Chondrocyte (in vitro differentiated cells): ENCODE results near the gene TFDP3. TPM values are rescaled to one million over a fixed set of nuclear protein-coding genes. Genes with fewer than 3 reads are reported as not detected.

Experiments used
- DNase-seq: peaks from one replicate; pipeline ENCODE4 v3.0.0; 2021; ENCODE audit warnings: mixed read lengths, low spot score
- H3K27ac Mint-ChIP-seq: one replicate; pipeline ENCODE4 v1.8.0; 2021; ENCODE audit warnings: mild to moderate bottlenecking, moderate library complexity, mixed read lengths; ENCODE audit not compliant: unreplicated experiment
- H3K27me3 Mint-ChIP-seq: 2 replicates; pipeline ENCODE4 v1.8.0; 2021; ENCODE audit warnings: low read depth, mixed read lengths
- H3K36me3 Mint-ChIP-seq: 2 replicates; pipeline ENCODE4 v1.8.0; 2021; ENCODE audit warnings: low read depth, mixed read lengths
- H3K4me1 Mint-ChIP-seq: 2 replicates; pipeline ENCODE4 v1.8.0; 2021; ENCODE audit warnings: low read depth, mild to moderate bottlenecking, mixed read lengths
- H3K4me3 Mint-ChIP-seq: one replicate; pipeline ENCODE4 v1.8.0; 2021; ENCODE audit warnings: mild to moderate bottlenecking, moderate library complexity, mixed read lengths; ENCODE audit not compliant: unreplicated experiment
- H3K9me3 Mint-ChIP-seq: 2 replicates; pipeline ENCODE4 v1.8.0; 2021; ENCODE audit warnings: low read depth, mixed read lengths
- total RNA-seq: library from RNA; stranded (reverse); gene quantifications from 3 replicates; pipeline ENCODE4 v1.2.1, GENCODE V29; 2021
- TF ChIP-seq, protein P1 (sequence below): fragments of 200-600 bp; sonication (generic); IDR thresholded peaks from 2 replicates; pipeline ENCODE4 v1.5.0; 2021; ENCODE audit warnings: antibody characterized with exemption, mild to moderate bottlenecking, moderate library complexity

The TFDP3 gene
- total RNA-seq, 1 donor from 2014 or later = not detected

DNA sequence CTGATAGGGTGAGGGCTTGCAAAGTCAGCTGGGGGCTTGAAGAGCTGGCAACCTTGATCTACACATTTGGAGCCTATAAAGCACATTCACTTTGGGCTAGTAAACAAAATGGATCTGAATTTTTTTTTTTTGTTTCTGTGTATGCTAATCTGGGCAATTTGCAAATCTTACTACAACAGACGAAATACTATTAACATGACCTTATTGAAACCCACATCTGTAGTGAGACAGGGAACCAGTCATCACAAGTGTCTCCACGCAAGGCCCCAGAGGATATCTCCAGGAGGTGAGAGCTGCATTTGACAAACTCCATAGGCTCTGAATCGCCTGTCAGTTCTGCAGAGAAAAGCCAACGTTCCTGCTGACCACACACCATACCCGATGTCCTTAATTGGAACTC is 33.0 kb upstream of the TFDP3 start:
- no peak overlapping the region for H3K27ac Mint-ChIP-seq
- H3K4me1 Mint-ChIP-seq = peaks cover 5% of the 10 kb centered on the region
- no peak for DNase-seq
- no peak overlapping the region for H3K4me3 Mint-ChIP-seq
- peaks cover 13% of the 10 kb centered on the region for H3K9me3 Mint-ChIP-seq
- H3K27me3 Mint-ChIP-seq = no peaks in the 10 kb centered on the region
- H3K36me3 Mint-ChIP-seq = peaks cover 3% of the 10 kb centered on the region
- TF ChIP-seq, protein P1, sequence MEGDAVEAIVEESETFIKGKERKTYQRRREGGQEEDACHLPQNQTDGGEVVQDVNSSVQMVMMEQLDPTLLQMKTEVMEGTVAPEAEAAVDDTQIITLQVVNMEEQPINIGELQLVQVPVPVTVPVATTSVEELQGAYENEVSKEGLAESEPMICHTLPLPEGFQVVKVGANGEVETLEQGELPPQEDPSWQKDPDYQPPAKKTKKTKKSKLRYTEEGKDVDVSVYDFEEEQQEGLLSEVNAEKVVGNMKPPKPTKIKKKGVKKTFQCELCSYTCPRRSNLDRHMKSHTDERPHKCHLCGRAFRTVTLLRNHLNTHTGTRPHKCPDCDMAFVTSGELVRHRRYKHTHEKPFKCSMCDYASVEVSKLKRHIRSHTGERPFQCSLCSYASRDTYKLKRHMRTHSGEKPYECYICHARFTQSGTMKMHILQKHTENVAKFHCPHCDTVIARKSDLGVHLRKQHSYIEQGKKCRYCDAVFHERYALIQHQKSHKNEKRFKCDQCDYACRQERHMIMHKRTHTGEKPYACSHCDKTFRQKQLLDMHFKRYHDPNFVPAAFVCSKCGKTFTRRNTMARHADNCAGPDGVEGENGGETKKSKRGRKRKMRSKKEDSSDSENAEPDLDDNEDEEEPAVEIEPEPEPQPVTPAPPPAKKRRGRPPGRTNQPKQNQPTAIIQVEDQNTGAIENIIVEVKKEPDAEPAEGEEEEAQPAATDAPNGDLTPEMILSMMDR = no peak

DNA sequence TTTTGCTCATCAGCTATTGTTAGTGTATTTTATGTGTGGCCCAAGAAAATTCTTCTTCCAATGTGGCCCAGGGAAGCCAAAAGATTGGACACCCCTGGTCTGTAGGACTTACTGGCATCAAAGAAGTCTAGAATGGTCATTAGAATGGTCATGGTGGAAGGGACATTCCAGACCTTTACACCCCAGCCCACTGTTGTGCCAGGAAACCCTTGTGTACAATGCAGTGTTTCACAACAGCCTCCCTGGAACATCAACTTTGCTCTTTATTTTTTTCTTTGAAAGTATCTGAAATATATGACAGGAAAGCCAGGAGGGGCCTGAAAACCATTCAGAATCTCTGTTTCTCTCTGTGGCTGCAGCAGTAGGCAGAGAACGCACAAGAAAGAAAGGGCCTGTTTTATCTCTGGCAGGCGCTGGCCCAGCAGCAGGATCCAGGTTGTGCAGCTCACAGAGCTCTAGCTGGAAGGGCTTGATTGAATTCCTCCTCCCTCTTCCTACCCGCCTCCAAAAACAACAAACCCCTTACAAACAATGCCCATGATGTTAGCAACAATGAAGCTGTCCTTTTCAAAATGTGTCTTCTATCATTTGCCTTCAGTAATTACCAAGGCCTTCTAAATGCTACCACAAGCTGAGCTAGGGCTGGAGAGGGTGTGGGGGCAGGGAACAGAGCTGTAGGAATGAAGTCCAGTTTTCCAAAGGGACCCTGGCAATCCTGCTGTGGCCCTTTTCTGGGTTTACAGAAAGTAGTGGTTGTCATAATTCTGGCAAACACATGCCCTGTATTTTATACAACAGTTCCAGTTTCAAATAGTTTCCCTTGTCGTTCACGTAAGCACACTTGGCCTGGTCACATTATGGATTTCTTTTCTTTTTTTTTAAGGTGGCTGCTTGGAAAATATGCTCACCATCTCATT is 32.3 kb upstream of the TFDP3 start:
- Mint-ChIP-seq H3K9me3 (peaks cover 14% of the 10 kb centered on the region), H3K4me1 (peaks cover 5% of the 10 kb centered on the region), H3K4me3 (no peak overlapping the region), H3K36me3 (peaks cover 3% of the 10 kb centered on the region), H3K27ac (no peak overlapping the region), H3K27me3 (no peaks in the 10 kb centered on the region)
- no peak for DNase-seq
- TF ChIP-seq, protein P1 = no peak

DNA sequence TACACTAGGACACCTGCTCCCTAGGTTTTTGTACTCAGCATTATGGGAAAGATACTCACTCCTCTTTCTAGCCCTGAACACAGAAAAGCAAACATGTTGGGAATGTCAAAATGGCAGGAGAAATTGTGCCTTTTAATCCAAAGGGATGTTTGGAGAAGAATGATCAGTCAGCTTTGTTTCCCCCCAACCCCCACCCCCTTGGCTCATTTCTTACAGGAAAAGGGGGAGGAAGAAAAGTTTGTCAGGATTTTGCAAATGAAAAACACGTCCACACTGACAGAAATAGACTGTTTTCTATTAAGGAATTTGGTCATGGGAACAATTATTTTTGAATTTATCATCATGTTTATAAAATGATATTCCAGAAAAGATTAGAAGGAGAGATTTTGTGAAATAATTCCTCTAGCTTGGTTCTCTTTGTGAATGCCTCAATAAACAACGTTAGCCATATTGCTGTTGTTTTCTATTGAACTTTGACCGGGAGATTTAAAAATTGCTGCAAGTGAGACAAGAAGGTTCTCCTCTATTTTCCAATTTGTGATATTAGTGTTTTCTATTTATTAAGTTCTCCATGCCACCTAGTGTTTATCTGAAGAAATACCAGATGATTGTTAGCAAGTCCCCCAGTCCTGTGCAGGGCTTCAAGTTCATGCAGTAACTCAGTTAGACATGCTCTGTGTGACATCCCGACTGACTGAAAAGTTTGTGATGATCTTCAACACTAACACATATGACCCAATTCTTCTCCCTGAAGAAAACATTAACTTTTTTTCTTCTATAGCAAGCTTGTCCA is 31.3 kb upstream of the TFDP3 start:
- H3K9me3 Mint-ChIP-seq = peaks cover 16% of the 10 kb centered on the region
- TF ChIP-seq, protein P1 = peak; percentile 70
- no peak overlapping the region for H3K4me3 Mint-ChIP-seq
- no peak for DNase-seq
- no peak overlapping the region for H3K27ac Mint-ChIP-seq
- H3K36me3 Mint-ChIP-seq = peaks cover 3% of the 10 kb centered on the region
- no peaks in the 10 kb centered on the region for H3K4me1 Mint-ChIP-seq
- no peaks in the 10 kb centered on the region for H3K27me3 Mint-ChIP-seq

DNA sequence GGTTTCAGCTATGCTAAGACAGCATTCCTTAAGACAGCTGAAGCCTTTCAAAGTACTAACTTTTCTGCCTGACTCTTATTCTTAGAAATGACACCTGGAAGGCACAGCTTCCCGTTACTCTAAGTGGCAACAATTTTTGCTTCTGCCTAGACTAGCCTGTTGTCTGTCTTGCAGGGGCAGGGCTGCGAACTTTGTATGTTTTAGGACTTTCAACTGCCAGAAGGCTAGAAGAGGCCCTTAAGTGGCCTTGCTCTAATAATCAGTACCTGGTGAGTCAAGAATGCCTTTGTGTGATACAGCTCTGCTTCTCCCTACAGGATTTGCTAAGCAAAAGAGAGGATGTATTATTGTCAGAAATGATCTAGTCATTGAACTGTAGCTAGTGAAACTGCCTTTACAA is 30.0 kb upstream of the TFDP3 start:
- no peaks in the 10 kb centered on the region for H3K27me3 Mint-ChIP-seq
- no peak for DNase-seq
- TF ChIP-seq, protein P1 = no peak
- no peak overlapping the region for H3K4me3 Mint-ChIP-seq
- no peak overlapping the region for H3K27ac Mint-ChIP-seq
- peaks cover 3% of the 10 kb centered on the region for H3K36me3 Mint-ChIP-seq
- H3K4me1 Mint-ChIP-seq = no peaks in the 10 kb centered on the region
- peaks cover 16% of the 10 kb centered on the region for H3K9me3 Mint-ChIP-seq

DNA sequence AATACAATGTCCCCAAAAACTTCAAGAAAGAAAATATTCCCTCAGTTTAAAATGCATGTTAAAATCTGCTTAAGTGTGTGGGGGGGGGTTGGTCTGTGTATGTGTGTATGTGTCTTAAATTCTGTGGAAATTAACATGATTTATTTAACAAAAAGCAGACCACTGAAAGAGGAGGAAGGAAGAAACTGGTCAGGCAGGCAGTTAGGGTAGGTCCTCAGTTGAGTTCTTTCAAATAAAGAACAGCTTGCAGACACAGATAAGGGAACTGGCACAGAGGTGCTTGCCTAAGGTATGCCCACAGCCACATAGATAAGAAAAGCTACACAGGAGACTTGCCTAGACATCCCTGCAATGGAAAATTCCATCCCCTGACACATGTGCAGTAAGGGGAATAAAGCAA is 28.8 kb upstream of the TFDP3 start:
- no peak overlapping the region for H3K4me3 Mint-ChIP-seq
- H3K27ac Mint-ChIP-seq = no peak overlapping the region
- H3K36me3 Mint-ChIP-seq = peaks cover 3% of the 10 kb centered on the region
- no peaks in the 10 kb centered on the region for H3K4me1 Mint-ChIP-seq
- DNase-seq = no peak
- TF ChIP-seq, protein P1 = no peak
- H3K27me3 Mint-ChIP-seq = no peaks in the 10 kb centered on the region
- peaks cover 16% of the 10 kb centered on the region for H3K9me3 Mint-ChIP-seq
